ENCODE data around the gene ZNF20. TPM values are rescaled to one million over a fixed set of nuclear protein-coding genes. Genes with fewer than 3 reads are reported as not detected.

The ZNF20 gene
- total and polyA plus RNA-seq, 10 donors: 2.0 to 5.5 (median 3.7) TPM

DNA sequence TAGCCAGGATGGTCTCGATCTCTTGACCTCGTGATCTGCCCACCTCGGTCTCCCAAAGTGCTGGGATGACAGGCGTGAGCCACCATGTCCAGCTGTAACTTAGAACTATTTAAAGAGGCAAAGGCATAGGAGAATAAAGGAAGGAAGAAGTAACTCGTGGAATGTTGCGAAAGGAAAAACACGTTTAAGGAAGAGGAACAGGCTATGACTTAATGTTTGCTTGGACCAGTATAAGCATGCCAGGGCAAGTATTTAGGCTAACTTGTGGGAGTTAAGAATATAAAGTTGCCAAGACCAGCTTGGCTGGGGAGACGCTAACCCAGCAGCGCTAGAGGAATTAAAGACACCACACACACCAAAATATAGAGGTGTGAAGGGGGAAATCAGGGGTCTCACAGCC lies 42.1 kb downstream of the ZNF20 start:
- TF ChIP-seq, protein P1, sequence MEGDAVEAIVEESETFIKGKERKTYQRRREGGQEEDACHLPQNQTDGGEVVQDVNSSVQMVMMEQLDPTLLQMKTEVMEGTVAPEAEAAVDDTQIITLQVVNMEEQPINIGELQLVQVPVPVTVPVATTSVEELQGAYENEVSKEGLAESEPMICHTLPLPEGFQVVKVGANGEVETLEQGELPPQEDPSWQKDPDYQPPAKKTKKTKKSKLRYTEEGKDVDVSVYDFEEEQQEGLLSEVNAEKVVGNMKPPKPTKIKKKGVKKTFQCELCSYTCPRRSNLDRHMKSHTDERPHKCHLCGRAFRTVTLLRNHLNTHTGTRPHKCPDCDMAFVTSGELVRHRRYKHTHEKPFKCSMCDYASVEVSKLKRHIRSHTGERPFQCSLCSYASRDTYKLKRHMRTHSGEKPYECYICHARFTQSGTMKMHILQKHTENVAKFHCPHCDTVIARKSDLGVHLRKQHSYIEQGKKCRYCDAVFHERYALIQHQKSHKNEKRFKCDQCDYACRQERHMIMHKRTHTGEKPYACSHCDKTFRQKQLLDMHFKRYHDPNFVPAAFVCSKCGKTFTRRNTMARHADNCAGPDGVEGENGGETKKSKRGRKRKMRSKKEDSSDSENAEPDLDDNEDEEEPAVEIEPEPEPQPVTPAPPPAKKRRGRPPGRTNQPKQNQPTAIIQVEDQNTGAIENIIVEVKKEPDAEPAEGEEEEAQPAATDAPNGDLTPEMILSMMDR (IDR thresholded peaks at IDR 0.05 in 8 of 11, conservative IDR thresholded peaks at IDR 0.05 in 3 of 11): no peak
- TF ChIP-seq POLR2AphosphoS5 (IDR thresholded peaks at IDR 0.05): no peak
- no peak for TF ChIP-seq POLR2A (IDR thresholded peaks at IDR 0.05)
- Histone ChIP-seq H3K27ac (no peak overlapping the region), H3K4me3 (no peak overlapping the region), H3K9me3 (peaks cover 0 to 23% (median 7%) of the 10 kb centered on the region in 8 donors), H3K27me3 (replicated peaks in 1 of 7) (no peaks in the 10 kb centered on the region), H3K4me1 (peaks cover 0 to 11% (median 4%) of the 10 kb centered on the region in 6 donors), H3K36me3 (peaks cover 0 to 3% (median 0%) of the 10 kb centered on the region in 6 donors)
- intact Hi-C loops (cut with DNase I; ENCODE audit: low total_unique reads): no loop called here
- 67 to 88% (median 83%) methylated on average over 9 of the region's 9 CpGs for WGBS, 5 donors
- DNase-seq: no peak

DNA sequence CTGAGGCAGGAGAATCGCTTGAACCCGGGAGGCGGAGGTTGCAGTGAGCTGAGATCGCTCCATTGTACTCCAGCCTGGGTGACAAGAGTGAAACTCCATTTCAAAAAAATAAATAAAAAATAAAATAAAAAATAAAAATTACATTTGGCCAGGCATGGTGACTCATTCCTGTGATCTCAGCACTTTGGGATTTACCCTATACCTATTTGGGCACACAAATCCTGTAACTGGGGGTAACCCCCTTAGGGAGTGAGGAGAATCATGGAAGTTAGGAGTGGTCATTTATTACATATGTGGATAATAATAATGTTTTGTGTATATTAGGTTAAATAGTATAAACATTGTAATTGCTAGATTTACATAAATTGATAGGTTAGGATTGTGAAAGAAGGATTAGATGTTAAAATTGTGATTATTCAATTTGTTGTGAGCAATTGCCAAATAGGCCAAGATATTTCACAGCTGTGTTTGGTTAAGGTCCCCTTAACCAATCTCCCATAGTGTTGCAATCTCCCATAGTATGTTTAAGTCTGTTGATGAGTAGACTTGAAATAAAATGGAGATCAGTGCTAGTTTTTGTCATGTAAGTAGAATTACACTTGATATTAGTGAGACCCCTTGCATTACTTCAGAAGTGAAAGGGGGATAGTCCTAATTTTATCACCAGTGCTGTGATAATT lies 44.9 kb downstream of the ZNF20 start:
- H3K27ac ChIP-seq: no peak overlapping the region
- TF ChIP-seq POLR2AphosphoS5 (IDR thresholded peaks at IDR 0.05) (no peak), POLR2A (IDR thresholded peaks at IDR 0.05) (no peak)
- TF ChIP-seq, protein P1 (IDR thresholded peaks at IDR 0.05 in 8 of 11, conservative IDR thresholded peaks at IDR 0.05 in 3 of 11): no peak
- H3K4me1 ChIP-seq: peaks cover 0 to 34% (median 15%) of the 10 kb centered on the region in 6 donors
- no peak overlapping the region for H3K4me3 ChIP-seq
- DNase-seq: no peak
- H3K36me3 ChIP-seq: no peaks in the 10 kb centered on the region
- H3K9me3 ChIP-seq: peaks cover 0 to 20% (median 7%) of the 10 kb centered on the region in 8 donors
- intact Hi-C loops (cut with DNase I; ENCODE audit: low total_unique reads): no loop called here
- H3K27me3 ChIP-seq (replicated peaks in 1 of 7): no peaks in the 10 kb centered on the region
- WGBS, 5 donors: 97 to 99% (median 98%) methylated on average over 4 of the region's 4 CpGs

DNA sequence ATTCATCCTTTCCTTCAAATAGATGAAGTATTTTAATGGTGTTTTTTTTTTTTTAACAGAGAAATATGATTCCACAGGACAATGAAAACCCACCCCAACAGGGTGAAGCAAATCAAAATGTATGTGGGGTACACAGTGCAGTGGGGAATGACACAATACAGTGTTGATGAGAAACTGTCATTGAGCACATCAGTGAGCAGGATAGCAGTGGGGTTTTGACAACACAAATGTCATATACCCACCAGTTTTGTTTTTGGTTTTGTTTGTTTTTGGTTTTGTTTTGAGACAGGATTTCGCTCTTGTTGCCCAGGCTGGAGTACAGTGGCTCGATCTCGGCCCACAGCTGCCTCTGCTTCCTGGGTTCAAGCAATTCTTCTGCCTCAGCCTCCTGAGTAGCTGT lies 46.4 kb downstream of the ZNF20 start:
- Histone ChIP-seq H3K9me3 (peaks cover 0 to 10% (median 4%) of the 10 kb centered on the region in 8 donors), H3K27me3 (replicated peaks in 1 of 7) (no peaks in the 10 kb centered on the region), H3K4me1 (peaks cover 0 to 34% (median 15%) of the 10 kb centered on the region in 6 donors), H3K36me3 (no peaks in the 10 kb centered on the region), H3K4me3 (no peak overlapping the region), H3K27ac (no peak overlapping the region)
- no peak for DNase-seq
- TF ChIP-seq, protein P1 (IDR thresholded peaks at IDR 0.05 in 8 of 11, conservative IDR thresholded peaks at IDR 0.05 in 3 of 11): no peak
- TF ChIP-seq POLR2AphosphoS5 (IDR thresholded peaks at IDR 0.05) (no peak), POLR2A (IDR thresholded peaks at IDR 0.05) (no peak)
- 80 to 91% (median 83%) methylated on average over 3 of the region's 3 CpGs for WGBS, 5 donors
- intact Hi-C loops (cut with DNase I; ENCODE audit: low total_unique reads): no loop called here

DNA sequence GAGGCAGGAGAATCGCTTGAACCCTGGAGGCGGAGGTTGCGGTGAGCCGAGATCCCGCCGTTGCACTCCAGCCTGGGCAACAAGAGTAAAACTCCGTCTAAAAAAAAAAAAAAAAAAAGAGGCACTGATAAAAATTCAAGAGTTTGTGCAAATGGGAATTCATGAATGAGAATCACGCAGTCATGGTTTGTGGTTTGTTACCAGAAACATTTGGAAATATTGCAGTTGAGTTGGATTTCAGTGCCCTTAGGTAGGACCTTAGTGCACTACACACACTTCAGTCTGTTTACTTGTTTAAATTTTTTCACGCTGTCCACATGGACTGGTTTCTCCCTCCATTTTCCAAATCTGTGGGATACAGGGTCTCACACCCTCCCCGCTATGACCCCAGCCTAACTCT lies 47.2 kb downstream of the ZNF20 start:
- Histone ChIP-seq H3K27ac (peak overlapping the region in 6 of 8 donors; percentile 71 to 88 (median 80)), H3K4me3 (peak overlapping the region; percentile 45 to 75 (median 58))
- intact Hi-C loops (cut with DNase I; ENCODE audit: low total_unique reads): no loop called here

More for the DNA sequence above, 47.2 kb downstream of the ZNF20 start:
- Histone ChIP-seq H3K36me3 (no peaks in the 10 kb centered on the region), H3K27me3 (replicated peaks in 1 of 7) (no peaks in the 10 kb centered on the region), H3K4me1 (peaks cover 0 to 34% (median 15%) of the 10 kb centered on the region in 6 donors), H3K9me3 (peaks cover 0 to 3% (median under 1%) of the 10 kb centered on the region in 8 donors)
- DNase-seq: no peak
- TF ChIP-seq, protein P1 (IDR thresholded peaks at IDR 0.05 in 8 of 11, conservative IDR thresholded peaks at IDR 0.05 in 3 of 11): no peak
- TF ChIP-seq POLR2AphosphoS5 (IDR thresholded peaks at IDR 0.05) (no peak), POLR2A (IDR thresholded peaks at IDR 0.05) (no peak)
- 17 to 26% (median 21%) methylated on average over 10 of the region's 10 CpGs for WGBS, 5 donors
